HCT116 (cell line): ENCODE measurements around the gene OR13J1. TPM values are rescaled to one million over a fixed set of nuclear protein-coding genes. Genes with fewer than 3 reads are reported as not detected.

Source experiments
- ATAC-seq: fragments of 200-7000 bp; cut with Tn5 transposase; 2 replicates; pipeline ENCODE4 v1.9.1; 2020; ENCODE audit warnings: mild to moderate bottlenecking, moderate library complexity
- BruUV-seq: library from RNA; stranded (reverse); fragments of 400-500 nt; replicated peaks from 2 replicates; lab custom pipeline; 2021; lab: Mats Ljungman, UMichigan
- CTCF ChIA-PET: fragments of 300-600 bp; sonication (Branson Sonifier 250); formaldehyde crosslinking; loops from one replicate; lab custom pipeline; 2021; ENCODE audit warnings: antibody characterized with exemption; lab: Charles Lee
- POLR2A ChIA-PET: fragments of 300-600, 350-600 bp; sonication (Branson Sonifier 250); formaldehyde crosslinking; loops from one replicate; lab custom pipeline; 2021; ENCODE audit warnings: antibody characterized with exemption; lab: Charles Lee
- RAD21 ChIA-PET, 2 experiments: fragments of 300-600 bp; sonication (Branson Sonifier 250); formaldehyde crosslinking; loops; one replicate each; lab custom pipeline; 2023; ENCODE audit warnings: low total read pairs in 2 of 2; ENCODE audit not compliant: uncharacterized antibody in 2 of 2, unreplicated experiment in 2 of 2, low non-redundant PET in 1 of 2; lab: Charles Lee
- DNase-seq: peaks from one replicate; pipeline ENCODE4 v3.0.0-alpha.2; 2010; ENCODE audit warnings: low read depth, low spot score
- H2AFZ ChIP-seq: fragments of 200-600 bp; shearing (Covaris generic), sonication (generic); 2 replicates; pipeline ENCODE4 v1.6.1; 2017; ENCODE audit warnings: low read depth, mixed run types, mixed read lengths, antibody characterized with exemption, low read length; ENCODE audit not compliant: poor library complexity, severe bottlenecking
- H3K27ac ChIP-seq: 2 replicates; pipeline ENCODE4 v1.5.1; 2012; ENCODE audit warnings: low read depth, low read length
- H3K27me3 ChIP-seq: fragments of 200-600 bp; sonication (generic); 2 replicates; pipeline ENCODE4 v1.6.1; 2016; ENCODE audit warnings: mixed run types, low read length, mixed read lengths; ENCODE audit not compliant: insufficient read depth
- H3K36me3 ChIP-seq, 2 experiments: fragments of 200-500 bp in 1 of 2; fragments of 200-600 bp in 1 of 2; sonication (Bioruptor generic) in 1 of 2; sonication (generic) in 1 of 2; 2 replicates each; pipeline versions ENCODE4 v1.5.1 to v1.6.1; 2014 to 2016; ENCODE audit warnings: low read length in 2 of 2, inconsistent platforms in 1 of 2, mixed read lengths in 1 of 2, mixed run types in 1 of 2; ENCODE audit not compliant: insufficient read depth in 2 of 2, control insufficient read depth in 1 of 2
- H3K4me1 ChIP-seq, 2 experiments: fragments of 200-600 bp in 1 of 2; sonication (generic) in 1 of 2; 2 replicates each; pipeline versions ENCODE4 v1.5.1 to v1.6.1; 2012 to 2017; ENCODE audit warnings: low read length in 2 of 2, inconsistent platforms in 1 of 2, mild to moderate bottlenecking in 1 of 2, mixed read lengths in 1 of 2, mixed run types in 1 of 2, moderate library complexity in 1 of 2; ENCODE audit not compliant: insufficient read depth in 2 of 2, control insufficient read depth in 1 of 2
- H3K4me2 ChIP-seq: fragments of 200-600 bp; sonication (generic); 2 replicates; pipeline ENCODE4 v1.6.1; 2017; ENCODE audit warnings: mixed run types, low read length, mixed read lengths
- H3K4me3 ChIP-seq, 2 experiments: fragments of 200-600 bp in 1 of 2; sonication (generic) in 1 of 2; replicated peaks in 1 of 2; 2 replicates each; pipeline ENCODE4 v1.5.1; 2011 to 2016; ENCODE audit warnings: low read length in 2 of 2, control low read depth in 1 of 2, low read depth in 1 of 2, mild to moderate bottlenecking in 1 of 2, mixed read lengths in 1 of 2, mixed run types in 1 of 2
- H3K79me2 ChIP-seq: fragments of 200-600 bp; sonication (generic); 2 replicates; pipeline ENCODE4 v1.6.1; 2017; ENCODE audit warnings: mild to moderate bottlenecking, mixed run types, low read length, moderate library complexity, mixed read lengths; ENCODE audit not compliant: insufficient read depth
- H3K9ac ChIP-seq: fragments of 200-600 bp; sonication (generic); 2 replicates; pipeline ENCODE4 v1.6.1; 2016; ENCODE audit warnings: low read length, mixed read lengths
- H3K9me2 ChIP-seq: fragments of 200-600 bp; sonication (generic), shearing (Covaris generic); 2 replicates; pipeline ENCODE4 v1.6.1; 2017; ENCODE audit warnings: mixed run types, mild to moderate bottlenecking, moderate library complexity; ENCODE audit not compliant: insufficient read depth
- H3K9me3 ChIP-seq, 2 experiments: fragments of 200-500 bp in 1 of 2; fragments of 200-600 bp in 1 of 2; sonication (Bioruptor generic) in 1 of 2; sonication (generic) in 1 of 2; 2 replicates each; pipeline ENCODE4 v1.6.1; 2014 to 2017; ENCODE audit warnings: low read length in 2 of 2, mixed read lengths in 2 of 2, inconsistent platforms in 1 of 2, low read depth in 1 of 2, mild to moderate bottlenecking in 1 of 2, mixed run types in 1 of 2, moderate library complexity in 1 of 2; ENCODE audit not compliant: control insufficient read depth in 1 of 2, insufficient read depth in 1 of 2
- H4K20me1 ChIP-seq: fragments of 200-600 bp; sonication (generic), shearing (Covaris generic); 2 replicates; pipeline ENCODE4 v1.6.1; 2017; ENCODE audit warnings: mixed run types, mild to moderate bottlenecking, moderate library complexity; ENCODE audit not compliant: insufficient read depth
- ATF3 ChIP-seq: IDR thresholded peaks from 2 replicates; pipeline ENCODE4 v1.6.1; 2012
- CEBPB ChIP-seq: IDR thresholded peaks from 2 replicates; pipeline ENCODE4 v1.6.1; 2012; ENCODE audit warnings: low read depth
- CTCF ChIP-seq, 3 experiments: fragments of 200-600 bp in 1 of 3; sonication (generic) in 1 of 3; IDR thresholded peaks in 2 of 3; conservative IDR thresholded peaks in 1 of 3; 2 replicates each; pipeline ENCODE4 v1.5.1; 2012 to 2017; ENCODE audit warnings: low read depth in 2 of 3, low read length in 2 of 3, antibody characterized with exemption in 1 of 3, borderline replicate concordance in 1 of 3, control low read depth in 1 of 3, mild to moderate bottlenecking in 1 of 3, mixed read lengths in 1 of 3, mixed run types in 1 of 3, moderate library complexity in 1 of 3; ENCODE audit not compliant: insufficient read depth in 1 of 3
- FOSL1 ChIP-seq: IDR thresholded peaks from 2 replicates; pipeline ENCODE4 v1.6.1; 2012; ENCODE audit warnings: low read depth
- RAD21 ChIP-seq: IDR thresholded peaks from 2 replicates; pipeline ENCODE4 v1.6.1; 2012; ENCODE audit warnings: low read depth, mild to moderate bottlenecking
- intact Hi-C: fragments of 100-400 bp; cut with micrococcal nuclease; formaldehyde crosslinking; loops from 2 replicates; pipeline ENCODE4 v1.10.0; 2022
- total RNA-seq: library from RNA; stranded (reverse); gene quantifications from one replicate; pipeline ENCODE4 v1.2.1, GENCODE V29; 2021; ENCODE audit not compliant: unreplicated experiment

Gene OR13J1
- total RNA-seq, 1 experiment from 2014 or later: not detected

- intact Hi-C loops: no loop called here
- CTCF ChIA-PET: no interaction called here
- no peak overlapping the region for H3K27ac ChIP-seq
- no TSS peak for BruUV-seq
- H3K79me2 ChIP-seq: no peaks in the 10 kb centered on the region
- H4K20me1 ChIP-seq: no peaks in the 10 kb centered on the region
- no peak overlapping the region for H3K4me3 ChIP-seq
- DNase-seq (no peak), ATAC-seq (no peak)
- H3K9me3 ChIP-seq: no peaks in the 10 kb centered on the region
- RAD21 ChIA-PET: no interaction called here
- H3K36me3 ChIP-seq: no peaks in the 10 kb centered on the region
- POLR2A ChIA-PET: no interaction called here
- H3K4me1 ChIP-seq: peaks cover 0 to 3% of the 10 kb centered on the region in 2 experiments; a peak in 1 of 4 replicates
- no peak overlapping the region for H3K4me2 ChIP-seq
- no peak overlapping the region for H2AFZ ChIP-seq
- no peak overlapping the region for H3K9ac ChIP-seq
- no peaks in the 10 kb centered on the region for H3K27me3 ChIP-seq
- no peaks in the 10 kb centered on the region for H3K9me2 ChIP-seq
- no peak for TF ChIP-seq CTCF (IDR thresholded peaks at IDR 0.05 in 2 of 3, conservative IDR thresholded peaks at IDR 0.05 in 1 of 3; ENCODE audit: borderline replicate concordance in 1 of 3, insufficient read depth in 1 of 3, low read depth in 2 of 3, low read length in 2 of 3)
- no peak for TF ChIP-seq RAD21
- TF ChIP-seq ATF3: no peak
- TF ChIP-seq FOSL1: no peak
- no peak for TF ChIP-seq CEBPB
Measured at GRCh38 chr9:35820076-35820475, 50.1 kb downstream of the OR13J1 start.

Other genes with a start within 250 kb of the OR13J1 start
- gene SIT1, start 219.5 kb downstream of the OR13J1 start, total RNA-seq: not detected
- gene RMRP, start 212.4 kb downstream of the OR13J1 start, total RNA-seq: 30,969 TPM
- gene CCDC107, start 212.1 kb downstream of the OR13J1 start, total RNA-seq: 11.1 TPM
- gene ARHGEF39, start 205.2 kb downstream of the OR13J1 start, total RNA-seq: 29.8 TPM
- 8.5 TPM for gene CA9, start 196.5 kb downstream of the OR13J1 start, total RNA-seq
- 278 TPM for gene TPM2, start 180.5 kb downstream of the OR13J1 start, total RNA-seq
- gene TLN1, start 138.2 kb downstream of the OR13J1 start, total RNA-seq: 144 TPM
- gene CREB3, start 137.7 kb downstream of the OR13J1 start, total RNA-seq: 22.3 TPM
- gene GBA2, start 121.2 kb downstream of the OR13J1 start, total RNA-seq: 63.6 TPM
- 32.6 TPM for gene RGP1, start 121.1 kb downstream of the OR13J1 start, total RNA-seq
- gene MSMP, start 116.1 kb downstream of the OR13J1 start, total RNA-seq: 1.2 TPM
- 18.8 TPM for gene NPR2, start 78.8 kb downstream of the OR13J1 start, total RNA-seq
- 0.39 TPM for gene SPAG8, start 58.1 kb downstream of the OR13J1 start, total RNA-seq
- 49.0 TPM for gene HINT2, start 55.4 kb downstream of the OR13J1 start, total RNA-seq
- not detected for gene FAM221B, start 41.7 kb downstream of the OR13J1 start, total RNA-seq
- 7.2 TPM for gene TMEM8B, start 41.2 kb downstream of the OR13J1 start, total RNA-seq
- gene HRCT1, start 35.8 kb upstream of the OR13J1 start, total RNA-seq: 0.32 TPM
- not detected for gene SPAAR, start 39.1 kb upstream of the OR13J1 start, total RNA-seq
- gene OR2S2, start 87.8 kb upstream of the OR13J1 start, total RNA-seq: not detected
- 3.8 TPM for gene RECK, start 166.5 kb upstream of the OR13J1 start, total RNA-seq